ENCODE results near the gene ZNF507. TPM values are rescaled to one million over a fixed set of nuclear protein-coding genes. Genes with fewer than 3 reads are reported as not detected.
A peak's percentile ranks its signal among the peaks of the same experiment; 100 is the strongest.

The ZNF507 gene
- total RNA-seq, 4 donors from 2014 or later = 20.3 to 30.0 (median 22.5) TPM

DNA sequence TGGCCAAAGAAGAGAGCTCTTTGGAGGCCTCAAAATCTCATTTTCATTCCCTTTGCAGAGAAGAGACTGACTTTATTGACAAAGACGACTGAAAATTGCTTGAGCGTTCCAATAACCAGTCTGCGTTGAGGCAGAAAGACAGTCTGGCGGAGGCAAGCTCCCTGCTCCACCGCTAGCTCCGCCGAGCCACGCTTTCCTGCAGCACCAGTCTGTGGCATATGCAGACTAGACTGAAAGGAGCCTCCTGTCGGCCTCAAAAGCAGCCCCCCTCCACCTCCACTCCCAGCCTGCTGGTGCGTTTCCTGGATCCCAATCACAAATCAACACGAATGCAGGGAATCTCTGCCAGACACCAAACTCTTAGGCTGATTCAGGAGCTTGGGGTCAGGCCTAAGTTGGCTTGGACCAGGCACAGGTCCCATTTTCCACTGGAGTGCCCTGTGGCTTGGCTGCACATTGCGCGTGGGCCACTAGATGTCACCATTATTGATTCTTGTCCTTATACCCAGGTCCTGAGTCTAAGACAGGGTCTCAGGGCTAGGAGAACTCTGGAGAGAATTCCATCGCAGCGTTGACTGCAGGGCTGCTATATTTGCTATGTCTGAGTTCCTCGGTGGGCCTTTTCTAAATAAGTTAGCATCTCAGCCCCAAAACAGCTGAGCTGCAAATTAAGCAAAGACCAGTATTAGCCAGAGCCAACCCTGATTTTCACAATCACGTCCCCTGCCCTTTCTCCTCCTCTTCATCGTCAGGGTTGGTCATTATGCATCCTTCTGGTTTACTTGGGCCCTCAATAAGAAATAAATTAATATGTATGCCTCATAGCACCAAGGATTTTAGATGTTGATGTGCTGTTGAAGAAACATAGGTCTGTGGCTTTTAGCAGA lies 5.2 kb upstream of the ZNF507 start:
- H3K36me3 ChIP-seq = no peaks in the 10 kb centered on the region
- intact Hi-C loops (cut with DNase I; ENCODE audit: low total_unique reads) (no loop called here), in situ Hi-C loops (cut with MboI; ENCODE audit: low pct_ligation_motif_present in 1 of 4, low pct_unique_long_range_greater_than_20kb in 1 of 4, low sequenced_read_pairs in 3 of 4) (loop anchor here in 2 of 4 donors (10.0 to 25.0 kb wide), 2 partner anchors 65 to 222 kb away; partner anchors contain the start of gene DPY19L3 (in 1 of the 2))
- peak overlapping the region in 2 of 4 donors; percentile 3 to 4 for H3K27ac ChIP-seq
- peaks cover 0 to 6% (median 0%) of the 10 kb centered on the region in 4 donors for H3K4me1 ChIP-seq
- DNase-seq = peak; percentile 65
- 68 to 71% methylated on average over 11 to 16 of the region's 18 CpGs for WGBS, 2 donors (ENCODE audit: low coverage in 1 of 2)
- peaks cover 6% of the 10 kb centered on the region for H3K27me3 ChIP-seq
- H3K4me3 ChIP-seq = no peak overlapping the region
- TF ChIP-seq, protein P1, sequence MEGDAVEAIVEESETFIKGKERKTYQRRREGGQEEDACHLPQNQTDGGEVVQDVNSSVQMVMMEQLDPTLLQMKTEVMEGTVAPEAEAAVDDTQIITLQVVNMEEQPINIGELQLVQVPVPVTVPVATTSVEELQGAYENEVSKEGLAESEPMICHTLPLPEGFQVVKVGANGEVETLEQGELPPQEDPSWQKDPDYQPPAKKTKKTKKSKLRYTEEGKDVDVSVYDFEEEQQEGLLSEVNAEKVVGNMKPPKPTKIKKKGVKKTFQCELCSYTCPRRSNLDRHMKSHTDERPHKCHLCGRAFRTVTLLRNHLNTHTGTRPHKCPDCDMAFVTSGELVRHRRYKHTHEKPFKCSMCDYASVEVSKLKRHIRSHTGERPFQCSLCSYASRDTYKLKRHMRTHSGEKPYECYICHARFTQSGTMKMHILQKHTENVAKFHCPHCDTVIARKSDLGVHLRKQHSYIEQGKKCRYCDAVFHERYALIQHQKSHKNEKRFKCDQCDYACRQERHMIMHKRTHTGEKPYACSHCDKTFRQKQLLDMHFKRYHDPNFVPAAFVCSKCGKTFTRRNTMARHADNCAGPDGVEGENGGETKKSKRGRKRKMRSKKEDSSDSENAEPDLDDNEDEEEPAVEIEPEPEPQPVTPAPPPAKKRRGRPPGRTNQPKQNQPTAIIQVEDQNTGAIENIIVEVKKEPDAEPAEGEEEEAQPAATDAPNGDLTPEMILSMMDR (IDR thresholded peaks at IDR 0.05) = peak; percentile 63 to 75 (median 64)
- TF ChIP-seq POLR2AphosphoS5 (IDR thresholded peaks at IDR 0.05) = no peak
- H3K9me3 ChIP-seq = no peaks in the 10 kb centered on the region

DNA sequence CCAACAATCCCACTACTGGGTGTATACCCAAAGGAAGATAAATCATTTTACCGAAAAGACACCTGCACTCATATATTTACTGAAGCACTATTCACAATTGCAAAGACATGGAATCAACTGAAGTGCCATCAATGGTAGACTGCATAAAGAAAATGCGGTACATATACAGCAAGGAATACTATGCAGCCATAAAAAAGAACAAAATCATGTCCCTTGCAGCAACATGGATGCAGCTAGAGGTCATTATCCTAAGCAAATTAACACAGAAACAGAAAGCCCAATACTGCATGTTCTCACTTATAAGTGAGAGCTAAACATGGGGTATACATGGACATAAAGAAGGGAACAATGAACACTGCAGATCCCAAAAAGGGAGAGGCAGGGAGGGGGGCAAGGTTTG lies 2.7 kb upstream of the ZNF507 start:
- Histone ChIP-seq H3K27me3 (peaks cover 6% of the 10 kb centered on the region), H3K27ac (no peak overlapping the region), H3K9me3 (no peaks in the 10 kb centered on the region), H3K36me3 (no peaks in the 10 kb centered on the region), H3K4me3 (no peak overlapping the region), H3K4me1 (peaks cover 0 to 17% (median 15%) of the 10 kb centered on the region in 4 donors)
- WGBS, 2 donors (ENCODE audit: low coverage in 1 of 2) = 94 to 100% methylated on average over 2 of the region's 2 CpGs
- in situ Hi-C loops (cut with MboI; ENCODE audit: low pct_ligation_motif_present in 1 of 4, low pct_unique_long_range_greater_than_20kb in 1 of 4, low sequenced_read_pairs in 3 of 4) (loop anchor here in 2 of 4 donors (10.0 to 25.0 kb wide), 2 partner anchors 62 to 220 kb away; partner anchors contain the start of gene DPY19L3 (in 1 of the 2)), intact Hi-C loops (cut with DNase I; ENCODE audit: low total_unique reads) (no loop called here)
- TF ChIP-seq POLR2A (IDR thresholded peaks at IDR 0.05) = no peak
- TF ChIP-seq, protein P1 (IDR thresholded peaks at IDR 0.05) = no peak
- no peak for TF ChIP-seq POLR2AphosphoS5 (IDR thresholded peaks at IDR 0.05)
- TF ChIP-seq EP300 (IDR thresholded peaks at IDR 0.05; ENCODE audit: low read depth) = no peak
- no peak for DNase-seq

DNA sequence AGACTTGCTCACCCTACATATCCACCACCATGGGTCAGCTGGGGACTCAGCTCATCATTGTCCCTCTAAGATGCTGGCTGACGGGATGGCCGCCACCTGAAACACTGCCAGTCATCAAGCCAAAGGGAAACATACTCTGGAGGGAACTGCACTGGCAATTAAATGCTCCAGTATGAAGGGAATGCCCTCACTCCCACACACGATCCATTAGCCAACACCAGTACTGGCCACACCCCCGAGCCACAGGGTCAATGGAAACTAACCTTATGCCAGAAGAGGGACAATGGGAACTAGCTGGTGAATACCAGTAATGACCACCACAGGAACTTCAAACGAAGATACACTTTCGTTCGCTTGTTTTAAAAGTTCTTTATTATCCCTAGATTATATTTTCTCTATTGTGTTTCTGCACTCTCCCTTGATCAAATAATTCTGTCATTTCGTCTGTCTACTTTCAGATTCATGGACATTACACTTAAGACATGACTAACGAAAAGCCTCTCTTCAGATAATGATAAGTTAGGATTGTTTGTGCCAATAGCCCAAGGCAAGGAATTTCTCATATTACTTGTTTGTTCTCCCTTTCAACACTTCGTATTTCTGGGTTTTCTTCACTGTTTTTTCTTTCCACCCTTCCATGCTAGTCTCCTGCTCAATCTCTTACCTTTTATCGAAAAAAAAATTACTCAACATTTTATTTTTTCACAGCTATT lies 1.7 kb upstream of the ZNF507 start:
- H3K9me3 ChIP-seq = no peaks in the 10 kb centered on the region
- 71 to 74% methylated on average over 9 to 11 of the region's 11 CpGs for WGBS, 2 donors (ENCODE audit: low coverage in 1 of 2)
- in situ Hi-C loops (cut with MboI; ENCODE audit: low pct_ligation_motif_present in 1 of 4, low pct_unique_long_range_greater_than_20kb in 1 of 4, low sequenced_read_pairs in 3 of 4) (loop anchor here in 2 of 4 donors (10.0 to 25.0 kb wide), 2 partner anchors 61 to 219 kb away; partner anchors contain the start of gene DPY19L3 (in 1 of the 2)), intact Hi-C loops (cut with DNase I; ENCODE audit: low total_unique reads) (no loop called here)
- TF ChIP-seq POLR2AphosphoS5 (IDR thresholded peaks at IDR 0.05) (no peak), EP300 (IDR thresholded peaks at IDR 0.05; ENCODE audit: low read depth) (no peak), POLR2A (IDR thresholded peaks at IDR 0.05) (no peak)
- no peak for DNase-seq
- no peak overlapping the region for H3K4me3 ChIP-seq
- peaks cover 0 to 9% (median 0%) of the 10 kb centered on the region in 4 donors for H3K36me3 ChIP-seq
- H3K4me1 ChIP-seq = peaks cover 0 to 24% (median 16%) of the 10 kb centered on the region in 4 donors
- no peak overlapping the region for H3K27ac ChIP-seq
- peaks cover 6% of the 10 kb centered on the region for H3K27me3 ChIP-seq

DNA sequence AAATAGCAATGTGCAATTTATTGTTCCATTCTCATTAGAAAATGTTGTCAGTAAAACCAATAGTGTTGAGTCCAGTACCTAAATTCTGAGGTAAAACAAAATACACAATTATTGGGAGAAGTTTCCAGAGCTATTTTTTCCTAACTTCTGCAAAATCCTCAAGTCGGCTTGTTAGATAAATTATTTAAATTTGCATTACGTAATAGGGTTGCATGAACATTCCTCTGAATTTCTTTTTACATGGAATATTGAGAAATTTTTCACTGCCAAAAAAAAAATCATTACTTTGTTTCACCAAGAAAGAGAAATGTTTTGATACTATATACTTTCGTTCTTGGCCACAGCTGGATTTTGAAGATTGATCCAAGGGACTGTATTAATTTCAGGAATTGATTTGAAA lies 1.5 kb downstream of the ZNF507 start:
- in situ Hi-C loops (cut with MboI; ENCODE audit: low pct_ligation_motif_present in 1 of 4, low pct_unique_long_range_greater_than_20kb in 1 of 4, low sequenced_read_pairs in 3 of 4) (loop anchor here in 2 of 4 donors (10.0 to 25.0 kb wide), 2 partner anchors 58 to 215 kb away; partner anchors contain the start of gene DPY19L3 (in 1 of the 2)), intact Hi-C loops (cut with DNase I; ENCODE audit: low total_unique reads) (loop anchor here (5.0 kb wide), 1 partner anchor 60 kb away; the partner anchor contains the start of gene DPY19L3)
- Histone ChIP-seq H3K27me3 (peaks cover 6% of the 10 kb centered on the region), H3K27ac (peak overlapping the region in 1 of 4 donors; percentile 86), H3K4me3 (peak overlapping the region in 2 of 4 donors; percentile 88 to 92), H3K9me3 (no peaks in the 10 kb centered on the region), H3K4me1 (peaks cover 0 to 54% (median 39%) of the 10 kb centered on the region in 4 donors), H3K36me3 (peaks cover 0 to 15% (median 0%) of the 10 kb centered on the region in 4 donors)
- DNase-seq = no peak
- 53 to 62% methylated on average over 3 of the region's 3 CpGs for WGBS, 2 donors (ENCODE audit: low coverage in 1 of 2)
- TF ChIP-seq POLR2A (IDR thresholded peaks at IDR 0.05) = no peak
- TF ChIP-seq, protein P1 (IDR thresholded peaks at IDR 0.05) = no peak
- no peak for TF ChIP-seq EP300 (IDR thresholded peaks at IDR 0.05; ENCODE audit: low read depth)
- TF ChIP-seq POLR2AphosphoS5 (IDR thresholded peaks at IDR 0.05) = no peak

All from transverse colon (tissue), 4 donors.